ENCODE data around the gene GCLM.

DNA sequence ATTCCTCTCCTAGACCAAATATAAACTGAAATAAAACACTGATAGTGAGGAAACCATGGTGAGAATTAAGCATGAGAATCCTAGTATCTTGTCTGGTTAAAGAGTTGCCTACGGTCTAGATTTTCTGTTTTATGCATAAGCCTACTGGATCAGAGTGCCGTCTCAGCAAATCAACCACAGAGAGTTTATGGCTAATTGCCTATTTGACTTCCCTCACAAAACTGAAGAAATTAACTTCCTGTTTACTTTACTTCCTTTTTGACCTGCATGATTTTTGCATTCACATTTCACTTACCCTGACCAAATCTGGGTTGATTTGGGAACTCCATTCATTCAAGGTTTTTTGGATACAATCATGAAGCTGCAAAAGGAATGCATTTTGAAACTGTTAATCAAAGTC is 5.0 kb downstream of the GCLM start:
- TF ChIP-seq, protein P1, sequence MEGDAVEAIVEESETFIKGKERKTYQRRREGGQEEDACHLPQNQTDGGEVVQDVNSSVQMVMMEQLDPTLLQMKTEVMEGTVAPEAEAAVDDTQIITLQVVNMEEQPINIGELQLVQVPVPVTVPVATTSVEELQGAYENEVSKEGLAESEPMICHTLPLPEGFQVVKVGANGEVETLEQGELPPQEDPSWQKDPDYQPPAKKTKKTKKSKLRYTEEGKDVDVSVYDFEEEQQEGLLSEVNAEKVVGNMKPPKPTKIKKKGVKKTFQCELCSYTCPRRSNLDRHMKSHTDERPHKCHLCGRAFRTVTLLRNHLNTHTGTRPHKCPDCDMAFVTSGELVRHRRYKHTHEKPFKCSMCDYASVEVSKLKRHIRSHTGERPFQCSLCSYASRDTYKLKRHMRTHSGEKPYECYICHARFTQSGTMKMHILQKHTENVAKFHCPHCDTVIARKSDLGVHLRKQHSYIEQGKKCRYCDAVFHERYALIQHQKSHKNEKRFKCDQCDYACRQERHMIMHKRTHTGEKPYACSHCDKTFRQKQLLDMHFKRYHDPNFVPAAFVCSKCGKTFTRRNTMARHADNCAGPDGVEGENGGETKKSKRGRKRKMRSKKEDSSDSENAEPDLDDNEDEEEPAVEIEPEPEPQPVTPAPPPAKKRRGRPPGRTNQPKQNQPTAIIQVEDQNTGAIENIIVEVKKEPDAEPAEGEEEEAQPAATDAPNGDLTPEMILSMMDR (IDR thresholded peaks at IDR 0.05): no peak
- TF ChIP-seq POLR2AphosphoS2 (conservative IDR thresholded peaks at IDR 0.05; ENCODE audit: low read length): no peak
- no peak for TF ChIP-seq RCOR1 (IDR thresholded peaks at IDR 0.05; ENCODE audit: low read depth, low read length)
- TF ChIP-seq ZNF302 (CRISPR knock-in tag; IDR thresholded peaks at IDR 0.05): no peak
- TF ChIP-seq POLR2A (IDR thresholded peaks at IDR 0.05; ENCODE audit: low read length): no peak
- TF ChIP-seq, protein P2, sequence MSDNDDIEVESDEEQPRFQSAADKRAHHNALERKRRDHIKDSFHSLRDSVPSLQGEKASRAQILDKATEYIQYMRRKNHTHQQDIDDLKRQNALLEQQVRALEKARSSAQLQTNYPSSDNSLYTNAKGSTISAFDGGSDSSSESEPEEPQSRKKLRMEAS (IDR thresholded peaks at IDR 0.05): no peak
- TF ChIP-seq, protein P3, sequence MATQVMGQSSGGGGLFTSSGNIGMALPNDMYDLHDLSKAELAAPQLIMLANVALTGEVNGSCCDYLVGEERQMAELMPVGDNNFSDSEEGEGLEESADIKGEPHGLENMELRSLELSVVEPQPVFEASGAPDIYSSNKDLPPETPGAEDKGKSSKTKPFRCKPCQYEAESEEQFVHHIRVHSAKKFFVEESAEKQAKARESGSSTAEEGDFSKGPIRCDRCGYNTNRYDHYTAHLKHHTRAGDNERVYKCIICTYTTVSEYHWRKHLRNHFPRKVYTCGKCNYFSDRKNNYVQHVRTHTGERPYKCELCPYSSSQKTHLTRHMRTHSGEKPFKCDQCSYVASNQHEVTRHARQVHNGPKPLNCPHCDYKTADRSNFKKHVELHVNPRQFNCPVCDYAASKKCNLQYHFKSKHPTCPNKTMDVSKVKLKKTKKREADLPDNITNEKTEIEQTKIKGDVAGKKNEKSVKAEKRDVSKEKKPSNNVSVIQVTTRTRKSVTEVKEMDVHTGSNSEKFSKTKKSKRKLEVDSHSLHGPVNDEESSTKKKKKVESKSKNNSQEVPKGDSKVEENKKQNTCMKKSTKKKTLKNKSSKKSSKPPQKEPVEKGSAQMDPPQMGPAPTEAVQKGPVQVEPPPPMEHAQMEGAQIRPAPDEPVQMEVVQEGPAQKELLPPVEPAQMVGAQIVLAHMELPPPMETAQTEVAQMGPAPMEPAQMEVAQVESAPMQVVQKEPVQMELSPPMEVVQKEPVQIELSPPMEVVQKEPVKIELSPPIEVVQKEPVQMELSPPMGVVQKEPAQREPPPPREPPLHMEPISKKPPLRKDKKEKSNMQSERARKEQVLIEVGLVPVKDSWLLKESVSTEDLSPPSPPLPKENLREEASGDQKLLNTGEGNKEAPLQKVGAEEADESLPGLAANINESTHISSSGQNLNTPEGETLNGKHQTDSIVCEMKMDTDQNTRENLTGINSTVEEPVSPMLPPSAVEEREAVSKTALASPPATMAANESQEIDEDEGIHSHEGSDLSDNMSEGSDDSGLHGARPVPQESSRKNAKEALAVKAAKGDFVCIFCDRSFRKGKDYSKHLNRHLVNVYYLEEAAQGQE (IDR thresholded peaks at IDR 0.05): no peak
- no peak for TF ChIP-seq JUN (IDR thresholded peaks at IDR 0.05)

All from A549 (cell line).